ENCODE data around the gene NEK3.
"Not testable (repeated sequence)": the region's sequence is repeated elsewhere in the genome, so short reads cannot be mapped to it uniquely, and the experiment has no call there.

The NEK3 gene

DNA sequence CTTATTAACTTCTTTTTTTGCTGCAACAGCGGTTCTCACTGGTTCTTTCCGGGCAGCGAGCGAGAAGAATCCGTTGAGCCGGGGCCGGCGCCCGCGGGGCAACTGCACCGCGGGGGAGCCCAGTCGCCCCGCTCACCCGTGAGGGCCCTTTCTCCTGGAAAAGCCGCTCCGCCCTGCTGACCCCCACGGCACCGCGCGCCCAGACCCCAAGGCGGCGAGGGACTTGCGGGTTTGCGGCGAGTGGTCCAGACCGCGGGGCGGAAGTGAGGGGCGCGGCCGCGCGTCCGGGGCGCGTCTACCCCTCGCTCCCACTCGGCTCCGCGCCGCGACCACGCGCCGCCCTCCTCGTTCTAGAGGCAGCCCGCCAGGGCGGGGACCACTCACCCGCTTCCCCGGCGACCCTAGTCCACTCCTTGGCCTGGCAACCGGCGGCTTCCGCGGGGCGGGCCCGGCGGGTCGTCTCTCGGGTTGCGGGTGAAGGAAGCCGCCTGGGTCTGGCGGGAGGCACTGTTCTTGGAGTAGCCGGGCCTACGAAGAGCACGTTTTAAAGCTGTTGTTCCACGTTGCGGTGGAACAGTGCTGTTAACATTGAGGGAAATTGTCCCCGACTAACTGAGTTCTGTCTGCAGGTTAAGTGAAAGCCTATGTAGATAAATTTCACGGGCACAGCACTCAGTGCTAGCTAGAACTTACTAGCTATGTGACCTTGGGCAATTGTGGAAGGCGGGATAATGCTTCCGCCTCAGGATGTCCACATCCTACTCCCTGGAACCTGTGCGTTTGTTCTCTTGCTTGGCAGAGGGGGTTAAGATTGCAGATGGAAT is at the start of gene NEK3:
NEK3 (minus strand) TSS at position 439 of the 824 bp plus-strand sequence. CDS start 3,406 bp downstream, outside the sequence.
- TF ChIP-seq, protein P1, sequence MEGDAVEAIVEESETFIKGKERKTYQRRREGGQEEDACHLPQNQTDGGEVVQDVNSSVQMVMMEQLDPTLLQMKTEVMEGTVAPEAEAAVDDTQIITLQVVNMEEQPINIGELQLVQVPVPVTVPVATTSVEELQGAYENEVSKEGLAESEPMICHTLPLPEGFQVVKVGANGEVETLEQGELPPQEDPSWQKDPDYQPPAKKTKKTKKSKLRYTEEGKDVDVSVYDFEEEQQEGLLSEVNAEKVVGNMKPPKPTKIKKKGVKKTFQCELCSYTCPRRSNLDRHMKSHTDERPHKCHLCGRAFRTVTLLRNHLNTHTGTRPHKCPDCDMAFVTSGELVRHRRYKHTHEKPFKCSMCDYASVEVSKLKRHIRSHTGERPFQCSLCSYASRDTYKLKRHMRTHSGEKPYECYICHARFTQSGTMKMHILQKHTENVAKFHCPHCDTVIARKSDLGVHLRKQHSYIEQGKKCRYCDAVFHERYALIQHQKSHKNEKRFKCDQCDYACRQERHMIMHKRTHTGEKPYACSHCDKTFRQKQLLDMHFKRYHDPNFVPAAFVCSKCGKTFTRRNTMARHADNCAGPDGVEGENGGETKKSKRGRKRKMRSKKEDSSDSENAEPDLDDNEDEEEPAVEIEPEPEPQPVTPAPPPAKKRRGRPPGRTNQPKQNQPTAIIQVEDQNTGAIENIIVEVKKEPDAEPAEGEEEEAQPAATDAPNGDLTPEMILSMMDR (IDR thresholded peaks at IDR 0.05; ENCODE audit: low read depth, low read length): no peak
- H3K4me3 ChIP-seq (replicated peaks in 1 of 2; ENCODE audit: low read depth in 2 of 2, low read length in 2 of 2): peak within 1 kb of the TSS; percentile 63 to 69
- peak; percentile 72 to 74 for DNase-seq (ENCODE audit: low read depth in 2 of 2)

DNA sequence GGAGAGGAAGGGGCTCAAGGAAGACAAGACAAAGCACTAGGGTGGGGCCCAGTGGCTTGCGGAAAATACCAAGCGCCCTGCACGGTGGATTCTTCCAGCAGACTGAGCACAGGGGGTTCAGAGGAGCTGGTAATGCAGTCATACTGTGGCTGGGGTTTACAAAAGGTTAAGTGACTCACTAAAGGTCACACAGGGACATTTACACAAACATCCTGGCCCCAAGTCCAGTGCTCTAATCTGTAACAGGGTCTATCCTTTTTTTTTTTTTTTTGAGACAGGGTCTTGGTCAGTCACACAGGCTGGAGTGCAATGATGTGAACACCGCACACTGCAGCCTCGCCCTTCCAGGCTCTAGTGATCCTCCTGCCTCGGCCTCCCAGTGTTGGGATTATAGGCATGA is 49.0 kb upstream of the NEK3 start:
- not testable (repeated sequence) for H3K4me3 ChIP-seq (replicated peaks in 1 of 2; ENCODE audit: low read depth in 2 of 2, low read length in 2 of 2); DNase-seq (ENCODE audit: low read depth in 2 of 2)

- DNase-seq (ENCODE audit: low read depth in 2 of 2): not testable (repeated sequence)
Measured at GRCh38 chr13:52207896-52208295, 48.5 kb upstream of the NEK3 start.

DNA sequence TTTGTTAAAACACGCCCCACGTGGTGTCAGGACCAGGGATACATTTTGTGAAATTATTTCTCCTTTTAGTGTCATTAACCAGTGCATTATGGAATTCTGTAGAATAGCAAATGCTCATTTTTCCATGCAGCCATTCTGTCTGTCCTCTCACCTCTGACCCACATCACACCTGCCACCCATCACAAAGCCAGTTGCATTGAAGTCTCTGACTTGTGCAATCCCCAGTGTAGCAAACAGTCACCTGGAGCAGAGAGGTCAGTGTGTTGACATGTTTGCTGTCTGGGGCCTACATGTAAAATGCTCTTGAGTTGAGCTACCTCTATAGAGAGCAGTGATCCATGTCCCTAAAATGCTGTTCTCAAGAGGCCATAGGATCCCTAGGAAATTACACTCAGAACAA is 47.9 kb upstream of the NEK3 start:
- H3K4me3 ChIP-seq (replicated peaks in 1 of 2; ENCODE audit: low read depth in 2 of 2, low read length in 2 of 2); DNase-seq (ENCODE audit: low read depth in 2 of 2): not testable (repeated sequence)

More at GRCh38 chr13:52207896-52208295, 48.5 kb upstream of the NEK3 start:
- not testable (repeated sequence) for H3K4me3 ChIP-seq (replicated peaks in 1 of 2; ENCODE audit: low read depth in 2 of 2, low read length in 2 of 2)

- peak in 1 of 2 donors; percentile 51 for DNase-seq (ENCODE audit: low read depth in 2 of 2)
- not testable (repeated sequence) for H3K4me3 ChIP-seq (replicated peaks in 1 of 2; ENCODE audit: low read depth in 2 of 2, low read length in 2 of 2)
Measured at GRCh38 chr13:52204546-52204945, 45.1 kb upstream of the NEK3 start.

GRCh38 chr13:52203864-52204263 is 44.5 kb upstream of the NEK3 start:
- DNase-seq (ENCODE audit: low read depth in 2 of 2): peak; percentile 89 to 94
- not testable (repeated sequence) for H3K4me3 ChIP-seq (replicated peaks in 1 of 2; ENCODE audit: low read depth in 2 of 2, low read length in 2 of 2)

DNA sequence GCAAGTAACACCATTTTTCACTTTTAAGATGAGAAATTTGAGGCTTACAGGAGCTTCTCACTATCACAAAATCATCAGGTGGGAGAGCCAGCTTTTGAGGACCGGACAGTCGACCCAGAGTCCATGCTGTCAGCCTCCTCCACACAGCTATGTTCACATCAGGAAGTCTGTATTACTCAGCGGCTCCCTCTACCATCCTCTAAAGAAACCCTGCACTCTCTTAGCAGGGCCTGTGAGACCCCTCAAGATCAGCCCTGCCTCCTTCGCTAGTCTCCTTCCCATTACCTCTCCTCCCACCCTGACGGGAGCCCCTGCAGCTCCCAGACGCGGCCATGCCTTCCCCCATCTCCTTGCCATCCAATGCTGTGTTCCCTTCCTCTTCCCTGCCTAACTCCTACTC is 43.1 kb upstream of the NEK3 start:
- not testable (repeated sequence) for DNase-seq (ENCODE audit: low read depth in 2 of 2); H3K4me3 ChIP-seq (replicated peaks in 1 of 2; ENCODE audit: low read depth in 2 of 2, low read length in 2 of 2)

DNA sequence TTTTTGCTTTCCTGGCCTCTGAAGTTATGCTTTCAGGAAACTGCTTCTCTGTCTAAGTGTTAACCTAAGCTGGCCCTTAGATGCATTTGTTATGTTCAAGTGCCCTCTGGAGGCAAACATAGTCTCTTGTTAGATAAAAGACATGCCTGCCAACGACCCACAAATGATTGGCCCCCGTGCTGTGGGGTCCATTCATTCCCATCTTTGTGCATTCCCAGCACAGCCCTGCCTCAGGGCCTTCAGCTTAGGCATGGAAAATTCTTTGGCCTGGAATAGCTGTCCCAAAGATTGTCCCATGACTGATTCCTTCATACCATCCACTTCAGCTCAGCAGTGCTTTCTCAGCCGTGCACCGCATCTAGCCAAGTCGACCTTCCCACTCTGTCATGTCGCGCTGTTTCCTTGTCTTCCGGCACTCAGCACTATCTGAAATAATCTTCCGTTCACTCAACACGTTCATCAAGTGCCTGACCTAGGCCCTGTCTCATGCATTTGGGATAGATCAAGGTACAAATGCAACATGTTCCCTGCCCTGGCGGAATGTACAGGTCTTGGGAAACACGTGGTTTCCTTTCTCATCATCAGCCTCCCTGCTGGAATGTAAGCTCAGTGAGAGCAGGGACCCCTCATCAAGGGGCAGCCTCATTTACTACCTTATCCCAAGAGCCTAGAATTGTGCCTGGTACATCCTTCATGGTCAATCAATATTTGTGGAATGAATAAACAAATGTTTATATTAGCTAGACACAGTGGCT is 42.2 kb upstream of the NEK3 start:
- TF ChIP-seq, protein P1 (IDR thresholded peaks at IDR 0.05; ENCODE audit: low read depth, low read length): peak; percentile 29
- H3K4me3 ChIP-seq (replicated peaks in 1 of 2; ENCODE audit: low read depth in 2 of 2, low read length in 2 of 2): not testable (repeated sequence)
- peak; percentile 73 to 75 for DNase-seq (ENCODE audit: low read depth in 2 of 2)

- H3K4me3 ChIP-seq (replicated peaks in 1 of 2; ENCODE audit: low read depth in 2 of 2, low read length in 2 of 2): peak overlapping the region; percentile 73 to 90
- DNase-seq (ENCODE audit: low read depth in 2 of 2): peak; percentile 78 to 87
- TF ChIP-seq, protein P1 (IDR thresholded peaks at IDR 0.05; ENCODE audit: low read depth, low read length): no peak
Measured at GRCh38 chr13:52195401-52195837, 36.0 kb upstream of the NEK3 start.
